CD4-positive, alpha-beta memory T cell (primary cell): ENCODE results near the gene GTF3C5. TPM values are rescaled to one million over a fixed set of nuclear protein-coding genes. Genes with fewer than 3 reads are reported as not detected.

Experiments used
- CTCF ChIA-PET: fragments of 350-600 bp; sonication (Branson Sonifier 250); formaldehyde crosslinking; loops from one replicate; lab custom pipeline; 2021; ENCODE audit warnings: inconsistent platforms; ENCODE audit not compliant: partially characterized antibody; lab: Charles Lee
- POLR2A ChIA-PET: fragments of 350-600 bp; sonication (Branson Sonifier 250); formaldehyde crosslinking; loops from one replicate; lab custom pipeline; 2021; ENCODE audit not compliant: partially characterized antibody; lab: Charles Lee
- DNase-seq, 5 donors: peaks; one replicate each; pipeline versions ENCODE4 v3.0.0 to v3.0.0-alpha.2; 2020 to 2022; ENCODE audit warnings: mixed read lengths in 1 of 5
- H3K27ac ChIP-seq: one replicate; pipeline ENCODE4 v1.7.0; 2013; ENCODE audit warnings: low read depth, low read length
- H3K27me3 ChIP-seq: 2 replicates; pipeline ENCODE4 v1.7.0; 2013; ENCODE audit warnings: mild to moderate bottlenecking, low read length, moderate library complexity; ENCODE audit not compliant: insufficient read depth
- H3K36me3 ChIP-seq: 2 replicates; pipeline ENCODE4 v1.7.0; 2013; ENCODE audit warnings: mild to moderate bottlenecking, low read length, moderate library complexity; ENCODE audit not compliant: insufficient read depth
- H3K4me1 ChIP-seq: 2 replicates; pipeline ENCODE4 v1.7.0; 2013; ENCODE audit warnings: mild to moderate bottlenecking, low read length, moderate library complexity; ENCODE audit not compliant: insufficient read depth
- H3K4me3 ChIP-seq, 2 donors: one replicate each; pipeline ENCODE4 v1.7.0; 2013; ENCODE audit warnings: low read length in 2 of 2, mild to moderate bottlenecking in 1 of 2
- H3K9me3 ChIP-seq, 2 donors: one replicate each; pipeline ENCODE4 v1.7.0; 2013; ENCODE audit warnings: low read length in 2 of 2, control low read depth in 1 of 2; ENCODE audit not compliant: control insufficient read depth in 1 of 2
- H3K27ac Mint-ChIP-seq, 7 donors: one replicate each; pipeline ENCODE4 v1.8.0; 2020 to 2021; ENCODE audit warnings: mixed read lengths in 7 of 7, mild to moderate bottlenecking in 6 of 7, inconsistent platforms in 3 of 7, moderate library complexity in 3 of 7
- H3K27me3 Mint-ChIP-seq, 2 donors: one replicate each; pipeline ENCODE4 v1.8.0; 2020 to 2021; ENCODE audit warnings: mixed read lengths in 2 of 2
- H3K36me3 Mint-ChIP-seq, 2 donors: one replicate each; pipeline ENCODE4 v1.8.0; 2020 to 2021; ENCODE audit warnings: mixed read lengths in 2 of 2, inconsistent platforms in 1 of 2, mild to moderate bottlenecking in 1 of 2
- H3K4me1 Mint-ChIP-seq, 4 donors: one replicate each; pipeline ENCODE4 v1.8.0; 2020 to 2021; ENCODE audit warnings: mixed read lengths in 4 of 4, mild to moderate bottlenecking in 1 of 4
- H3K4me3 Mint-ChIP-seq, 8 donors: one replicate each; pipeline ENCODE4 v1.8.0; 2020 to 2021; ENCODE audit warnings: mixed read lengths in 8 of 8, mild to moderate bottlenecking in 7 of 8, moderate library complexity in 6 of 8, inconsistent platforms in 3 of 8
- H3K9me3 Mint-ChIP-seq, 8 donors: one replicate each; pipeline ENCODE4 v1.8.0; 2020 to 2021; ENCODE audit warnings: mixed read lengths in 8 of 8, mild to moderate bottlenecking in 5 of 8, inconsistent platforms in 3 of 8, moderate library complexity in 1 of 8
- intact Hi-C: fragments of 100-400 bp; cut with micrococcal nuclease; formaldehyde crosslinking; loops from one replicate; pipeline ENCODE4 v1.15.1; 2023
- polyA plus RNA-seq, 2 donors: library from polyadenylated mRNA; unstranded; fragments of 300-500 nt; fragmentation: Illumina TruSeq; gene quantifications; one replicate each; pipeline ENCODE4 v1.2.3, GENCODE V29; 2021
- total RNA-seq, 2 experiments: library from RNA; stranded (reverse); gene quantifications; one replicate each; pipeline ENCODE4 v1.2.3, GENCODE V29; 2021

Gene GTF3C5
- total and polyA plus RNA-seq, 4 experiments from 2014 or later = 33.5 to 71.5 (median 52.7) TPM

DNA sequence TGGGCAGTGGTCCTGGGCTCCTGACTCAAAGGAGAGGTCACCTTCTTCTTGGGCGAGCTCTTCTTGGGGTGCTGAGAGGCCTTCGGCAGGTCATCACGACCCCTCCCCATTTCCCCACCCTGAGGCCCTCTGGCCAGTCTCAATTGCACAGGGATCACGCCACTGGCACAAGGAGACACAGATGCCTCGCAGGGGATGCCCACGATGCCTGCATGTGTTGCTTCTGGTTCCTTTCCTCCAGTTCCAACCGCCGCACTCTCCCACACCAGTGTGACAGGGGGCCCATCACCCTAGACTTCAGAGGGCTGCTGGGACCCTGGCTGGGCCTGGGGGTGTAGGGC, 32.3 kb downstream of the GTF3C5 start:
- CTCF ChIA-PET = interaction anchor here (1.6 kb wide), 1 partner anchor 22 kb away, joined by 3 read pairs; no protein-coding TSS in a partner anchor
- Histone ChIP-seq H3K27me3 (no peaks in the 10 kb centered on the region), H3K9me3 (no peaks in the 10 kb centered on the region), H3K36me3 (peaks cover 2% of the 10 kb centered on the region), H3K4me3 (no peak overlapping the region), H3K4me1 (peaks cover 20% of the 10 kb centered on the region), H3K27ac (no peak overlapping the region)
- H3K4me1 Mint-ChIP-seq = peaks cover 15 to 24% (median 20%) of the 10 kb centered on the region in 4 donors
- intact Hi-C loops = no loop called here
- H3K27ac Mint-ChIP-seq = no peak overlapping the region
- no peaks in the 10 kb centered on the region for H3K27me3 Mint-ChIP-seq
- no peaks in the 10 kb centered on the region for H3K9me3 Mint-ChIP-seq
- POLR2A ChIA-PET = no interaction called here
- no peak overlapping the region for H3K4me3 Mint-ChIP-seq
- peaks cover 0 to 5% of the 10 kb centered on the region in 2 donors for H3K36me3 Mint-ChIP-seq
- DNase-seq = no peak

DNA sequence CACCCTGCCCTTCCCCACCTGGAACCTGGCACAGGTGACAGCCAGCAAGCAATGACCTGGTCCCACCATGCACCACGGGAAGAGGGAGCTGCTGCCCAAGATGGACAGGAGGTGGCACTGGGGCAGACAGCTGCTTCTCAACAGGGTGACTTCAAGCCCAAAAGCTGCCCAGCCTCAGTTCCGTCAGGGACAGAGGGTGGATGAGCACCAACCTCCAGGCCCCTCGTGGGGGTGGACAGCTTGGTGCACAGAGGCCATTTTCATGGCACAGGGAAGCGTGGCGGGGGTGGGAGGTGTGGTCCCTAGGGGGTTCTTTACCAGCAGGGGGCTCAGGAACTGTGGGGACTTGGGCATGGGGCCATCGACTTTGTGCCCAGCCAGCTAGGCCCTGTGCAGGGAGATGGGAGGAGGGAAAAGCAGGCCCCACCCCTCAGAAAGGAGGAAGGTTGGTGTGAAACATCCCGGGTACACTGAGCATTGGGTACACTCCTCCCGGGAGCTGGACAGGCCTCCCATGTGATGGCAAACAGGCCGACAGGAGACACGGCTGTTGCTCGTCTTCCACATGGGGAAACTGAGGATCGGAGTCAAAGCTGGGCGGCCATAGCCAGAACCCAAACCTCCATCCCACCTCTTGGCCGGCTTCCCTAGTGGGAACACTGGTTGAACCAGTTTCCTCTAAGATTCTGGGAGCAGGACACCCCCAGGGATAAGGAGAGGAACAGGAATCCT, 32.9 kb downstream of the GTF3C5 start:
- H3K9me3 ChIP-seq = no peaks in the 10 kb centered on the region
- no peak for DNase-seq
- ChIA-PET POLR2A (no interaction called here), CTCF (interaction anchor here (1.6 kb wide), 1 partner anchor 23 kb away, joined by 3 read pairs; no protein-coding TSS in a partner anchor)
- H3K36me3 Mint-ChIP-seq = peaks cover 0 to 1% of the 10 kb centered on the region in 2 donors
- intact Hi-C loops = no loop called here
- no peak overlapping the region for H3K27ac Mint-ChIP-seq
- peaks cover 17% of the 10 kb centered on the region for H3K4me1 ChIP-seq
- no peaks in the 10 kb centered on the region for H3K36me3 ChIP-seq
- no peaks in the 10 kb centered on the region for H3K9me3 Mint-ChIP-seq
- no peaks in the 10 kb centered on the region for H3K27me3 Mint-ChIP-seq
- no peak overlapping the region for H3K27ac ChIP-seq
- no peak overlapping the region for H3K4me3 Mint-ChIP-seq
- no peaks in the 10 kb centered on the region for H3K27me3 ChIP-seq
- H3K4me1 Mint-ChIP-seq = peaks cover 12 to 19% (median 16%) of the 10 kb centered on the region in 4 donors
- H3K4me3 ChIP-seq = no peak overlapping the region

DNA sequence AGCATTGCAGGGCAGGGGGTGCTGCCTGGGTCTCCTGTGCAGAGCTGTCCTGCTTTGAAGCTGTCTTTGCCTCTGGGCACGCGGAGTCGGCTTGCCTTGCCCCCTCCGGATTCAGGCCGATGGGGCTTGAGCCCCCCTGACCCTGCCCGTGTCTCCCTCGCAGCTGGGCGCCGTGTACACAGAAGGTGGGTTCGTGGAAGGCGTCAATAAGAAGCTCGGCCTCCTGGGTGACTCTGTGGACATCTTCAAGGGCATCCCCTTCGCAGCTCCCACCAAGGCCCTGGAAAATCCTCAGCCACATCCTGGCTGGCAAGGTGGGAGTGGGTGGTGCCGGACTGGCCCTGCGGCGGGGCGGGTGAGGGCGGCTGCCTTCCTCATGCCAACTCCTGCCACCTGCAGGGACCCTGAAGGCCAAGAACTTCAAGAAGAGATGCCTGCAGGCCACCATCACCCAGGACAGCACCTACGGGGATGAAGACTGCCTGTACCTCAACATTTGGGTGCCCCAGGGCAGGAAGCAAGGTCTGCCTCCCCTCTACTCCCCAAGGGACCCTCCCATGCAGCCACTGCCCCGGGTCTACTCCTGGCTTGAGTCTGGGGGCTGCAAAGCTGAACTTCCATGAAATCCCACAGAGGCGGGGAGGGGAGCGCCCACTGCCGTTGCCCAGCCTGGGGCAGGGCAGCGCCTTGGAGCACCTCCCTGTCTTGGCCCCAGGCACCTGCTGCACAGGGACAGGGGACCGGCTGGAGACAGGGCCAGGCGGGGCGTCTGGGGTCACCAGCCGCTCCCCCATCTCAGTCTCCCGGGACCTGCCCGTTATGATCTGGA, 33.7 kb downstream of the GTF3C5 start:
- no peaks in the 10 kb centered on the region for H3K36me3 Mint-ChIP-seq
- Histone ChIP-seq H3K27me3 (no peaks in the 10 kb centered on the region), H3K36me3 (no peaks in the 10 kb centered on the region), H3K4me3 (no peak overlapping the region), H3K4me1 (peaks cover 9% of the 10 kb centered on the region), H3K9me3 (no peaks in the 10 kb centered on the region), H3K27ac (no peak overlapping the region)
- H3K4me1 Mint-ChIP-seq = peaks cover 5 to 11% (median 8%) of the 10 kb centered on the region in 4 donors
- H3K27me3 Mint-ChIP-seq = no peaks in the 10 kb centered on the region
- POLR2A ChIA-PET = no interaction called here
- DNase-seq = no peak
- CTCF ChIA-PET = interaction anchor here (1.6 kb wide), 1 partner anchor 24 kb away, joined by 3 read pairs; no protein-coding TSS in a partner anchor
- no peak overlapping the region for H3K4me3 Mint-ChIP-seq
- intact Hi-C loops = no loop called here
- no peaks in the 10 kb centered on the region for H3K9me3 Mint-ChIP-seq
- H3K27ac Mint-ChIP-seq = no peak overlapping the region

DNA sequence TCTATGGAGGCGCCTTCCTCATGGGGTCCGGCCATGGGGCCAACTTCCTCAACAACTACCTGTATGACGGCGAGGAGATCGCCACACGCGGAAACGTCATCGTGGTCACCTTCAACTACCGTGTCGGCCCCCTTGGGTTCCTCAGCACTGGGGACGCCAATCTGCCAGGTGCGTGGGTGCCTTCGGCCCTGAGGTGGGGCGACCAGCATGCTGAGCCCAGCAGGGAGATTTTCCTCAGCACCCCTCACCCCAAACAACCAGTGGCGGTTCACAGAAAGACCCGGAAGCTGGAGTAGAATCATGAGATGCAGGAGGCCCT, 34.2 kb downstream of the GTF3C5 start:
- no peaks in the 10 kb centered on the region for H3K36me3 ChIP-seq
- intact Hi-C loops = no loop called here
- DNase-seq = no peak
- no peaks in the 10 kb centered on the region for H3K27me3 ChIP-seq
- Mint-ChIP-seq H3K4me1 (peaks cover 2 to 5% (median 3%) of the 10 kb centered on the region in 4 donors), H3K9me3 (no peaks in the 10 kb centered on the region), H3K27ac (no peak overlapping the region), H3K36me3 (no peaks in the 10 kb centered on the region), H3K27me3 (no peaks in the 10 kb centered on the region), H3K4me3 (no peak overlapping the region)
- POLR2A ChIA-PET = no interaction called here
- no peak overlapping the region for H3K4me3 ChIP-seq
- peaks cover 4% of the 10 kb centered on the region for H3K4me1 ChIP-seq
- H3K9me3 ChIP-seq = no peaks in the 10 kb centered on the region
- CTCF ChIA-PET = no interaction called here
- no peak overlapping the region for H3K27ac ChIP-seq

DNA sequence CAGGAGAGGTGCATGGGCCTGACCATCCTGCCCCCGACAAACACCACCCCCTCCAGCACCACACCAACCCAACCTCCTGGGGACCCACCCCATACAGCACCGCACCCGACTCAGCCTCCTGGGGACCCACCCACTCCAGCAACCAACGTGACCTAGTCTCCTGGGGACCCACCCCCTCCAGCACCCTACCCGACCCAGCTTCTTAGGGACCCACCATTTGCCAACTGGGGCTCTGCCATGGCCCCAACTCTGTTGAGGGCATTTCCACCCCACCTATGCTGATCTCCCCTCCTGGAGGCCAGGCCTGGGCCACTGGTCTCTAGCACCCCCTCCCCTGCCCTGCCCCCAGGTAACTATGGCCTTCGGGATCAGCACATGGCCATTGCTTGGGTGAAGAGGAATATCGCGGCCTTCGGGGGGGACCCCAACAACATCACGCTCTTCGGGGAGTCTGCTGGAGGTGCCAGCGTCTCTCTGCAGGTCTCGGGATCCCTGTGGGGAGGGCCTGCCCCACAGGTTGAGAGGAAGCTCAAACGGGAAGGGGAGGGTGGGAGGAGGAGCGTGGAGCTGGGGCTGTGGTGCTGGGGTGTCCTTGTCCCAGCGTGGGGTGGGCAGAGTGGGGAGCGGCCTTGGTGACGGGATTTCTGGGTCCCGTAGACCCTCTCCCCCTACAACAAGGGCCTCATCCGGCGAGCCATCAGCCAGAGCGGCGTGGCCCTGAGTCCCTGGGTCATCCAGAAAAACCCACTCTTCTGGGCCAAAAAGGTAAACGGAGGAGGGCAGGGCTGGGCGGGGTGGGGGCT, 35.6 kb downstream of the GTF3C5 start:
- CTCF ChIA-PET = no interaction called here
- Histone ChIP-seq H3K4me3 (no peak overlapping the region), H3K9me3 (no peaks in the 10 kb centered on the region), H3K27ac (no peak overlapping the region), H3K27me3 (no peaks in the 10 kb centered on the region), H3K4me1 (no peaks in the 10 kb centered on the region), H3K36me3 (no peaks in the 10 kb centered on the region)
- no peak overlapping the region for H3K27ac Mint-ChIP-seq
- POLR2A ChIA-PET = no interaction called here
- no peaks in the 10 kb centered on the region for H3K4me1 Mint-ChIP-seq
- H3K9me3 Mint-ChIP-seq = no peaks in the 10 kb centered on the region
- intact Hi-C loops = no loop called here
- DNase-seq = no peak
- H3K4me3 Mint-ChIP-seq = no peak overlapping the region
- H3K36me3 Mint-ChIP-seq = no peaks in the 10 kb centered on the region
- H3K27me3 Mint-ChIP-seq = no peaks in the 10 kb centered on the region

DNA sequence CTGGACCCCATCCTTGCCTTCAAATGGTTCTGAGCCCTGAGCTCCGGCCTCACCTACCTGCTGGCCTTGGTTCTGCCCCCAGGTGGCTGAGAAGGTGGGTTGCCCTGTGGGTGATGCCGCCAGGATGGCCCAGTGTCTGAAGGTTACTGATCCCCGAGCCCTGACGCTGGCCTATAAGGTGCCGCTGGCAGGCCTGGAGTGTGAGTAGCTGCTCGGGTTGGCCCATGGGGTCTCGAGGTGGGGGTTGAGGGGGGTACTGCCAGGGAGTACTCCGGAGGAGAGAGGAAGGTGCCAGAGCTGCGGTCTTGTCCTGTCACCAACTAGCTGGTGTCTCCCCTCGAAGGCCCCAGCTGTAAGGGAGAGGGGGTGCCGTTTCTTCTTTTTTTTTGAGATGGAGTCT, 36.2 kb downstream of the GTF3C5 start:
- Mint-ChIP-seq H3K9me3 (no peaks in the 10 kb centered on the region), H3K36me3 (no peaks in the 10 kb centered on the region), H3K27ac (no peak overlapping the region), H3K4me1 (no peaks in the 10 kb centered on the region), H3K4me3 (no peak overlapping the region), H3K27me3 (no peaks in the 10 kb centered on the region)
- Histone ChIP-seq H3K9me3 (no peaks in the 10 kb centered on the region), H3K4me3 (no peak overlapping the region), H3K27ac (no peak overlapping the region), H3K27me3 (no peaks in the 10 kb centered on the region), H3K36me3 (no peaks in the 10 kb centered on the region), H3K4me1 (no peaks in the 10 kb centered on the region)
- intact Hi-C loops = no loop called here
- DNase-seq = no peak
- POLR2A ChIA-PET = no interaction called here
- CTCF ChIA-PET = interaction anchor here (0.9 kb wide), 1 partner anchor 77 kb away, joined by 3 read pairs; no protein-coding TSS in a partner anchor

DNA sequence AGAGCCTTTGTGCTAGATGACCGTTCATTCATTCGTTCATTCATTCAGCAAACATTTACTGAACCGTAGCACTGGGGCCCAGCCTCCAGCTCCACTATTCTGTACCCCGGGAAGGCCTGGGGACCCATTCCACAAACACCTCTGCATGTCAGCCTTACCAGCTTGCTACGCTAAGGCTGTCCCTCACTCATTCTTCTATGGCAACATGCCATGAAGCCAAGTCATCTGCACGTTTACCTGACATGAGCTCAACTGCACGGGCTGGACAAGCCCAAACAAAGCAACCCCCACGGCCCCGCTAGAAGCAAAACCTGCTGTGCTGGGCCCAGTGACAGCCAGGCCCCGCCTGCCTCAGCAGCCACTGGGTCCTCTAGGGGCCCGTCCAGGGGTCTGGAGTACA, 37.0 kb downstream of the GTF3C5 start:
- Mint-ChIP-seq H3K27me3 (no peaks in the 10 kb centered on the region), H3K27ac (no peak overlapping the region), H3K4me3 (no peak overlapping the region), H3K9me3 (no peaks in the 10 kb centered on the region), H3K36me3 (no peaks in the 10 kb centered on the region), H3K4me1 (no peaks in the 10 kb centered on the region)
- DNase-seq = no peak
- ChIA-PET POLR2A (no interaction called here), CTCF (interaction anchor here (0.9 kb wide), 1 partner anchor 76 kb away, joined by 3 read pairs; no protein-coding TSS in a partner anchor)
- intact Hi-C loops = no loop called here
- Histone ChIP-seq H3K9me3 (no peaks in the 10 kb centered on the region), H3K27ac (no peak overlapping the region), H3K4me1 (no peaks in the 10 kb centered on the region), H3K4me3 (no peak overlapping the region), H3K27me3 (no peaks in the 10 kb centered on the region), H3K36me3 (no peaks in the 10 kb centered on the region)
